D721Med (cell line): ENCODE data around the gene TMEM117.

Experiments
- DNase-seq: peaks from one replicate; pipeline ENCODE4 v3.0.0; 2011; ENCODE audit warnings: low spot score; ENCODE audit not compliant: insufficient read length
- FAIRE-seq: peaks from 2 replicates; lab custom pipeline; 2011; peaks lifted over from hg19 to GRCh38; lab: Jason Lieb, UNC
- CTCF ChIP-seq: IDR thresholded peaks from 2 replicates; pipeline ENCODE4 v1.5.1; 2012; ENCODE audit warnings: mild to moderate bottlenecking, control low read depth; ENCODE audit not compliant: insufficient read depth; ENCODE audit errors: missing control alignments

Gene TMEM117

GRCh38 chr12:44384136-44384535 lies 548.3 kb downstream of the TMEM117 start:
- FAIRE-seq (no peak), DNase-seq (no peak)
- TF ChIP-seq CTCF: no peak

GRCh38 chr12:44385964-44386363 lies 550.1 kb downstream of the TMEM117 start:
- no peak for DNase-seq
- no peak for FAIRE-seq
- TF ChIP-seq CTCF: no peak

GRCh38 chr12:44387581-44387980 lies 551.7 kb downstream of the TMEM117 start:
- FAIRE-seq (peak; percentile 6), DNase-seq (no peak)
- TF ChIP-seq CTCF: no peak

- FAIRE-seq: no peak
- no peak for DNase-seq
- TF ChIP-seq CTCF: no peak
These were observed 553.2 kb downstream of the TMEM117 start for GRCh38 chr12:44389038-44389437.

GRCh38 chr12:44389896-44390295 lies 554.0 kb downstream of the TMEM117 start:
- FAIRE-seq (no peak), DNase-seq (no peak)
- TF ChIP-seq CTCF: no peak

GRCh38 chr12:44397631-44398030 lies 561.8 kb downstream of the TMEM117 start:
- no peak for FAIRE-seq
- no peak for DNase-seq
- TF ChIP-seq CTCF: no peak

GRCh38 chr12:44403185-44403584 lies 567.3 kb downstream of the TMEM117 start:
- no peak for TF ChIP-seq CTCF
- DNase-seq: no peak
- FAIRE-seq: no peak
